ENCODE data around the gene GFM1.

Gene GFM1

GRCh38 chr3:158709666-158710083 lies 65.3 kb downstream of the GFM1 start:
- H3K4me3 ChIP-seq (replicated peaks; ENCODE audit: low read depth, low read length), result no peak overlapping the region
- TF ChIP-seq, protein P1, sequence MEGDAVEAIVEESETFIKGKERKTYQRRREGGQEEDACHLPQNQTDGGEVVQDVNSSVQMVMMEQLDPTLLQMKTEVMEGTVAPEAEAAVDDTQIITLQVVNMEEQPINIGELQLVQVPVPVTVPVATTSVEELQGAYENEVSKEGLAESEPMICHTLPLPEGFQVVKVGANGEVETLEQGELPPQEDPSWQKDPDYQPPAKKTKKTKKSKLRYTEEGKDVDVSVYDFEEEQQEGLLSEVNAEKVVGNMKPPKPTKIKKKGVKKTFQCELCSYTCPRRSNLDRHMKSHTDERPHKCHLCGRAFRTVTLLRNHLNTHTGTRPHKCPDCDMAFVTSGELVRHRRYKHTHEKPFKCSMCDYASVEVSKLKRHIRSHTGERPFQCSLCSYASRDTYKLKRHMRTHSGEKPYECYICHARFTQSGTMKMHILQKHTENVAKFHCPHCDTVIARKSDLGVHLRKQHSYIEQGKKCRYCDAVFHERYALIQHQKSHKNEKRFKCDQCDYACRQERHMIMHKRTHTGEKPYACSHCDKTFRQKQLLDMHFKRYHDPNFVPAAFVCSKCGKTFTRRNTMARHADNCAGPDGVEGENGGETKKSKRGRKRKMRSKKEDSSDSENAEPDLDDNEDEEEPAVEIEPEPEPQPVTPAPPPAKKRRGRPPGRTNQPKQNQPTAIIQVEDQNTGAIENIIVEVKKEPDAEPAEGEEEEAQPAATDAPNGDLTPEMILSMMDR (IDR thresholded peaks at IDR 0.05; ENCODE audit: low read depth, low read length, missing control alignments), result no peak
- DNase-seq (ENCODE audit: extremely low read depth, low read depth), result peak; percentile 89

DNA sequence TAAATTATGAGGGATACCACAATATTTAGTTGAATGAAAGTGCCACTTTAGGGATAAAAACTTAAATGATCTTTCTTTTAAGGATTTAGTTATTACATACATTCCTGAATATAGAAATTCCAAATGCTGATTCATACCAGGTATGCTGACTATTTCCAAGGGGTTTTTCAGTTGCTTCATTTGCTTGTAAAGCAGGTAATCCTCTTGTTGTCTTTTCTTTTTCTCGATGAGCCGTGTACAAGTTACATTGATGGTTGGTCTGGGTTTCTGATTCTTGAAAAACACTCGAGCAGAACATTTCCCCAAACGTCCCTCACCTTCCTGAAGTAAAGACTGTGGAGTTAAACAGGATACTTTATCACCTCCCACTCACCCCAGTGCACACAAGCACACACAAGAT lies 66.3 kb downstream of the GFM1 start:
- TF ChIP-seq, protein P1 (IDR thresholded peaks at IDR 0.05; ENCODE audit: low read depth, low read length, missing control alignments), result no peak
- no peak for DNase-seq (ENCODE audit: extremely low read depth, low read depth)

DNA sequence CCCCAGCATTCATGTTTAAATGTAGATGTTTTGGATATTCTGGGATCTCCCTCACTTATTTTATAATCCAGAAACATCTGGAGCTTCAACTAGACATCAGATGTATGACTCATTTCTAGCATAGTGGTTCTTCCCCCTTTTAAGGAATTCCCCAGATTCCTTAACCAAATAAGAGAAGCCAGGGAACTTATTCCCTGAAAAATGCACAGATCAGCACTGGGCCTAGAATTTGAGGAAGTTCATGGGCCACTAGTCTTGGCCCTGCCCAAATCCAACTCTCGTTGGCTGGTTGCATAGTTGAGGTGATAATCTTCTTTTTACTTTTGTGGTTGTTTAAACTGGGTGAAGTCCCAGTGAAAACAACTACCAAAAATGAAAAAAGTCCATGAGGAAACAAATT lies 67.6 kb downstream of the GFM1 start:
- peak; percentile 81 for DNase-seq (ENCODE audit: extremely low read depth, low read depth)
- H3K4me3 ChIP-seq (replicated peaks; ENCODE audit: low read depth, low read length), result no peak overlapping the region
- TF ChIP-seq, protein P1 (IDR thresholded peaks at IDR 0.05; ENCODE audit: low read depth, low read length, missing control alignments), result no peak

More for the DNA sequence above, 66.3 kb downstream of the GFM1 start:
- no peak overlapping the region for H3K4me3 ChIP-seq (replicated peaks; ENCODE audit: low read depth, low read length)

DNA sequence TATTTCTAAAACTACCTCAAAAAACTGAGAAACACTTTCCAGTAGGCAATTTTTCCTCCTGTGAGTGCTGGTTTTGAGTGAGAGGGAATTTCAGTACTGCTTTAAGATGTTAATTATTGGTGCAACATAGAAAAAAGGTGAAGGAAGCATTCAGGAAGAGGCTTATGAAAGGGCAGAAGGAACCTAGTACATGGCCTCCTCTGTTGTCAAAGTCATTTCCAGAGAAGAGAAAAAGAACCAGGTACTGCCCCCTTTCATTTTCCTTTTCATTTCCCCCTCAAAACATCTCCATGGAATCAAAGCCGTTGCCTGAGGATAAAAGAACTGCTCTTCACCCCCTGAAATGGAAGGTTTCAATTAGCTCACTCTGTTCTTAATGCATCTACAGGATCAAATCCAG lies 68.1 kb downstream of the GFM1 start:
- TF ChIP-seq, protein P1 (IDR thresholded peaks at IDR 0.05; ENCODE audit: low read depth, low read length, missing control alignments), result no peak
- no peak overlapping the region for H3K4me3 ChIP-seq (replicated peaks; ENCODE audit: low read depth, low read length)

DNA sequence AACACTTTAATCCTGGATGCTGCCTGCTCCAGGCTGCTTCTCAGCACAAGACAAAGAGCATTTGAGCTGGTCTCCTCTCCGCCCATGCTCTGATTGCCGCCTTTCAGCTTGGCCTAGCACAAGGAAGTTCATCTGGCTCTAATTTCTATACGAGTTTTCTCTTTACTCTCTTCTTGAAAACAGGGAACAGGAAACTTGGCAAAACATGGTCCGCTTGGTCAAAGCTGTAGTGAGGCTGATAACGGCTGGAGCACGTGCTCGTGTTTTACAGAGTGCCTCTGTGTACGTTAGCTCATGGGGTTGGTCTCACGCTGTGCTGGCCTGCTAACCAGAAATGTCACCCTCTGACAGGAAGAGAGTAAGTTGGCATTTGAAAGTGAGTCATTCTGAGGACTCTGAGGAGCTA lies 68.8 kb downstream of the GFM1 start:
- no peak for DNase-seq (ENCODE audit: extremely low read depth, low read depth)
- TF ChIP-seq, protein P1 (IDR thresholded peaks at IDR 0.05; ENCODE audit: low read depth, low read length, missing control alignments), result no peak

More for the DNA sequence above, 68.1 kb downstream of the GFM1 start:
- no peak for DNase-seq (ENCODE audit: extremely low read depth, low read depth)

GRCh38 chr3:158717576-158717975 lies 73.2 kb downstream of the GFM1 start:
- no peak overlapping the region for H3K4me3 ChIP-seq (replicated peaks; ENCODE audit: low read depth, low read length)
- DNase-seq (ENCODE audit: extremely low read depth, low read depth), result no peak
- TF ChIP-seq, protein P1 (IDR thresholded peaks at IDR 0.05; ENCODE audit: low read depth, low read length, missing control alignments), result no peak

More for the DNA sequence above, 68.8 kb downstream of the GFM1 start:
- H3K4me3 ChIP-seq (replicated peaks; ENCODE audit: low read depth, low read length), result no peak overlapping the region
